Measurements from ENCODE around the gene SYMPK.
"Not testable (repeated sequence)": the region's sequence is repeated elsewhere in the genome, so short reads cannot be mapped to it uniquely, and the experiment has no call there.

Gene SYMPK

DNA sequence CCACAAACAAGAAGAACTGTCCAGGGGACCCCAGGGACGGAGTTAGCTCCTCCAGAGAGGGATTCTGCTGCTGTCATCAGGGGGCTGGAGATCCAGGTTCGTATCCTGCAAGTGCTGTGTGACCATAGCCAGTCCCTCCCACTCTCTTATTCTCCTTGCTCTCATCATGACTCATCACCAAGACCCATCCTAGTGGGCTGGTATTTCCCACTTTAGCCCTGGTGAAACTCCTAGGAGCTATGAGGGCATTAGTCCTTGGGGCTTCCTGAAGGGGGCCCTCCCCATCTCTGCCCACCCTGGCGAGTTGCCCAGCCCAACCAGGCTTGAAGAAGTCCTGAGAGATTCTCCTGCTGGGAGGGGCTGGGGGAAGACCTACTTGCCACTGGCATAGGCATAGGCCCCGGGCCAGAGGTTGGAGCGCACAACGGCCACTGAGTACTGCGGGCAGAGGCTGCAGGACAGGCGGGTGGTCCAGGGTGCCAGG, 62.8 kb downstream of the SYMPK start:
- DNase-seq, result no peak

DNA sequence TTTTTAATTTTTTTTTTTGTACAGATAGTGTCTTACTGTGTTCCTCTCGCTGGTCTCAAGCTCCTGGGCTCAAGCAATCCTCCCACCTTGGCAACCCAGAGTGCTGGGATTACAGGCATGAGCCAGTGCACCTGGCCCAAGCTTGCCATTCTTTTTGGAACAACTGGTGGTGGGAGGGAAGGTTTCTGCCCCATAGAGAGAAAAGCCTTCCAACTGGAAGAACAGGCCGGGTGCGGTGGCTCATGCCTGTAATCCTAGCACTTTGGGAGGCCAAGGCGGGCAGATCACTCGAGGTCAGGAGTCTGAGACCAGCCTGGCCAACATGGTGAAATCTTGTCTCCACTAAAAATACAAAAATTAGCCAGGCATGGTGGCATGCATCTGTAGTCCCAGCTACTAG, 63.4 kb downstream of the SYMPK start:
- not testable (repeated sequence) for DNase-seq

DNA sequence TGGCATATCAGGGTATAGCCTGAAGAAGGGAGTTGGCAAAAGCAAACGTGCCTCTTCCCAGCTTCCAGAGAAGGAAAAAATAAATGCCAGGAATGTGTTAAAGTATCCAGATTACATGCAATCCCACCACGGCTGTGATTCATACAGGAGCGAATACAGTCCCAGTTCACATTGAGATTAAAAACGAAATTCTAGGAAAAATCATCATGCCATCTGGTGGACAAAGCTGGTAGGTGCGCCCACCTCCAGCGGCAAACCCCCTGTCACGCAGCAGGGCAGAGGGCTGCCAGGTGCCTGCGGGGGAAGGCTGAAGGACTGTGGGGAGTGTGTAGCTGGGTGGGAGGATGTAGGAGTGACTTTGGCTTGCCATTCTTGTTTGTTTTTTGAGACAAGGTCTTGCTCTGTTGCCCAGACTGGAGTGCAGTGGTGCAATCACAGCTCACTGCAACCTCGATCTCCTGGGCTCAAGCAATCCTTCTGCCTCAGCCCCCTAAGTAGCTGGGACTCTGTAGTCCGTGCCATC, 63.9 kb downstream of the SYMPK start:
- DNase-seq, result peak; percentile 63

DNA sequence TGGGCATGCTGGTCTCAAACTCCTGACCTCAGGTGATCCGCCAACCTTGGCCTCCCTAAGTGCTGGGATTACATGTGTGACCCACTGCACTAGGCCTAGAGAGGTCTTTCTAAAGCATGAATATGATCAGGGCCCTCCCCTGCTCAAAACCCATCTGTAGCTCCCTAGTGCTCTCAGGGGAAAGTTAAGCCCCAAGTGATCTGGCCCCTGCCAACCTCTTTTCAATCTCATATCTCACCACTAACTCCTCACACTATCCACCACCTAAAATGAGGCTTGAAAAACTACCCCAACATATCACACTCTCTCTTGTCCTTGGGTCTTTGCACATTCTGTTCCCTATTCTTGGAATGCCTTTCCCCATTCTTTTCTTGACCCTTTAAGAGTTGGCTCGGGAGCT, 68.3 kb downstream of the SYMPK start:
- no peak for DNase-seq

DNA sequence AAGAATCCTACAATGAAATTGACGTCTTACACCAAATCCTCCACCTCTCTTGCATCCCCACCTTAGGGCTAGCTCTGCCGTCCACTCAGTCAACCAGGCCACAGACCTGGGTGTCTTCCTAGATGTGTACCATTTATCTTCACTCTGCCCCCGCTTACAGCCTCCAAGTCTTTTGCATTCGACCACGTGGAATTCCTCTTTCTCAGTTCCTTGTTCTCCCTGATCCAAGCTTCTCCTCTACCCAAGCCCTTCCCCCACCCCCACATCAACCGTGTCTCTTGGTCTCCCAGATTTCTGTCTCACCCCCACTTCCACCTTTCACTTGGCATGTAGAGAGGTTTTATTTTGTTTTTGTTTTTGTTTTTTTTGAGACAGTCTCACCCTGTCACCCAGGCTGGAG, 69.1 kb downstream of the SYMPK start:
- DNase-seq, result no peak

DNA sequence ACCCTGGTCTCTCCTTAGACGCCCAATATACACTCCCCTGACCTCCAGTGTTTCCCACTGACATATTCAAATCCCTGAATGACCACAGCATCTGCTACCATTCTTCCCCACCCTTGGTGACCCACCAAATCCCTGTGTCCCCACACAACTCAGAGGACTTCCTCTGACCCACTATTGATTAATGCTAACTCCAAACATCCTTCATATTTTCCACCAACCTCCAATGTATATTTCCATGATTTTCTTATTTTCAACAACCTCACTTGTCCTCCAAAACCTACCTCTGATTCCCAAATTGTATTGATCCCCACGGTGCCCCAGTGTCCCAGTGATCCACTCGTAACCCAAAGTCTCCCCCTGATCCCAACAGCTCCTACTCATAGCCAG, 69.8 kb downstream of the SYMPK start:
- DNase-seq, result no peak

DNA sequence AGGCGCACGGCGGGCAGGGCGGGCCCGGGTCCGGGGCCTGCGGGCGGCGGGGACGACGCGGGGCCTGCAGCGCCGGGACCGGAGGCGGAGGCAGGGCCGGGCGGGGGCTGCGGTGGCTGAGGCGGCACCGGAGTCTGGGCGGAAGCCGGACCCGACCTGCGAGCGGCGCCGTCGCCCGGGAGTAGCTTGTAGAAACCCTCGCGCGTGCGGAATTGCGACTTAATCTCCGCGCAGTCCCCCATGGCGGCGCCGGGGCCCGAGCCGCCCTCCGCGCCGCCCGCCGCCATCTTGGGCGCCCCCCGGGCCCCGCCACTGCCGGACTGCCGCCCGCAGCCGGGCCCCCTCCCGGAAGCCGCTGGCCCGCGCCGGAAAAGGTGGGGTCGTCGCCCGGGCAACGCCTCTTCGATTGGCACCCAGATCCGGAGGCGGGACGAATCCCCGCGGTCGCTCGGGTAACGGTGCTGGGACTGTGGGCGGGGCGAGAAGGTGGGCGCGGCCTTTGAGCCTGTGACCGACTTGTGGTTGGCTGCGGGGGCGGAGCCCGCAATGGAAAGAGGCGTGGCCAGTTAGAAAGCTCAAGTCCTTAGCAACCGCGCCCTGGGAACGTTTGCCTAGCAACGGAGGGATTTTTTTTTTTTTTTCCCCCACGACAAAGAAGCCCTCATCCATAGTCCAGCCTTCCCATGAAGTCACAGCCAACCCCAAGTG, 70.3 kb downstream of the SYMPK start, which contains the start of gene DMWD:
DMWD (minus strand) TSS at position 376 of the 708 bp plus-strand sequence; CDS start at position 287, 89 bp downstream.
- DNase-seq, result peak; percentile 97

DNA sequence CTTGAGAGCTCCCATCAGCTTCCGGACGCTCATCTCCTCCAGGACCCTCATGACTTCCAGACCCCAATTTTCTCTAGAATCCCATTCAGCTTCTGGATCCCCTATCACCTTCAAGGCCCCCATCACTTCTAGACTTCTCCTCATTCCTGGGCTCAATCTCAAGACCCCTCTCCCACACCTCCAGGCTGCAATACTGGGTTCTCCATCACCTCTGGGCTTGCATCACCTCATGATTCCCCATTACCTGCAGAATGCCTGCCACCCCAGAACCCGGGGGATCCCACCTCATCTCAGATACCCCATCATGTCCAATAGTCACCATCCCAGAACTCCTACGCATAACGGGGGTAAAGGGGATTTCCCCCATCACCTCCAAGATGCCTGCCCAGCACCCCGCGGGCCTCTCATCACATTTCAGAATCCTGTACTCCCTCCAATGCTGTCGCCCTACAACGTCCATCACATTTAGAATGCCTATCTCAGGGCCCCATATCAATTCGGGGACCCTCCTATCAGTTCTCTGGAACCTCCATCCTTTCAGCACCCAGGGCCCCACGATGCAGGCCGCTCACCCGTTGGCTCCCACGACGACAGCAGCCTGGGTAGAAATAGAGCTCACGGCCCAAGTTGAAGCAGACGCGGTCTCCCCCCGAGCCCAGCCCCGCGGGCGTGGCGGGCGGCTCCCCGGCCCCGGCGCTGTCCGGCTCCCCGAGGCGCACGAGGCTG, 71.0 kb downstream of the SYMPK start:
- no peak for DNase-seq

DNA sequence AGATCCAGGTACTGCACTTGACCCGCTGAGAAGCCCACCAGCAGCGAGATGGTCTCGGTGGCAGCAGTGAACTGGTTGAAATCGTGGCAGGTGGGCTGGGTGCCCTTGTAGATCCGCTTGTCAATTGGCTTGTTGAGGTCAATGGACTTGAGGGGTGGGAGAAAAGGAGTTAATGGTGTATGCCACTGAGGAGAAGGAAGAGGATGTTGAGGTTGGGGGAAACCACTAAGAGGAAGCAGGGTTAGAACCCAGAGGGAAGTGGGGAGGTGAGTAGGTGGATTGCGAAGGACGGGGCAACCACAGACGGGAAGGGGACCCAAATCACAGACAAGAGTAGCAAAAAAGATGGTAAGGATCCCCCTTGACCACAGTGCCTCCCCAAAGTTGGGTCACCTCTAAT, 72.0 kb downstream of the SYMPK start:
- DNase-seq, result no peak

DNA sequence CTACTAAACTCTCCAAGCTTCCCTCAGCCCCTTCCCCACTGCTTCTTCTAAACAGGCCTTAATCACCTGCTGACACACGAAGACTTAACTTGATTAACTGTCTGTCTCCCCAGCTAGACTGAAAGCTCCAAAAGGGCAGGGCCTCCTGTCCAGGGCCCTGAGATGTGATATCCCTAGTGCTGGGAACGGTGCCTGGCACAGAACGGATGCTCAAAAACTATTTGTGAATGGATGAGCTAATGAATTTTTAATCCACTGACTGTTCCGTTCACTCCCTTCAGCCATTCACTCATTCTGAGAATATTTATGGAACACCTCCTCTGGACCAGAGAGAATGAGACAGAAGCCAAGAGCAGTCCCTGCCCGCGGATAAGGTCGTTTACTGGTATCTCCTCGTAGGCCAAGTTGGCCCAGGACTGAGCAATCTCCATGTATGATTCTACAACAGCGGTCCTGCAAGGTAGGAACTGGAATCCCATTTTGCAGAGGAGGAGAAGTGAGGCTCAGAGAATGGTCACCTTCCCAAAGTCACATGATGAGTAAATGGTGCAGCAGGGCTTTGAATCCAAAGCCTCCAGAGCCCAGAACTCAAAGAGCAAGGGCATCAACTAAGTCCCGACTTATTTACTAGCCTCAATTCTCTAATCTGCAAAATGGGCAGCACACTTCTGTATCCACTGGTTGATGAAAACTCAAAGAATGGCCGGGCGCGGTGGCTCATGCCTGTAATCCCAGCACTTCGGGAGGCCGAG, 73.7 kb downstream of the SYMPK start:
- no peak for DNase-seq

DNA sequence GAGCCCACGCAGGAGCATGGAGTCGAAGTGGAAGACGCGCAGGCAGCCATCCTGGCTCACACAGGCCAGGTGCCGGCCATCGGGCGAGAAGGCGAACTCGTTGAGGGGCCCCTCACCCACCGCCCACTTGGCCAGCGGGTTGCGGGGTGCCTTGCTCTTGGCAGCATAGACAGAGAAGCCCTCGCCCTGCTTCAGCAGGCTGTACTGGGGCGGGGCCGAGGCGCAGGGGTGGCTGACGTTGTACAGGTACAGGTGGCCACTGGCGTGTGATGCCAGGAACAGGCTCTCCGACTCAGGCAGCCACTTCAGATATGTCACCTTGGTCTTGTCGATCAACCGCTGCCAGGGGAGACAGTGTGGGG, 76.4 kb downstream of the SYMPK start:
- no peak for DNase-seq

DNA sequence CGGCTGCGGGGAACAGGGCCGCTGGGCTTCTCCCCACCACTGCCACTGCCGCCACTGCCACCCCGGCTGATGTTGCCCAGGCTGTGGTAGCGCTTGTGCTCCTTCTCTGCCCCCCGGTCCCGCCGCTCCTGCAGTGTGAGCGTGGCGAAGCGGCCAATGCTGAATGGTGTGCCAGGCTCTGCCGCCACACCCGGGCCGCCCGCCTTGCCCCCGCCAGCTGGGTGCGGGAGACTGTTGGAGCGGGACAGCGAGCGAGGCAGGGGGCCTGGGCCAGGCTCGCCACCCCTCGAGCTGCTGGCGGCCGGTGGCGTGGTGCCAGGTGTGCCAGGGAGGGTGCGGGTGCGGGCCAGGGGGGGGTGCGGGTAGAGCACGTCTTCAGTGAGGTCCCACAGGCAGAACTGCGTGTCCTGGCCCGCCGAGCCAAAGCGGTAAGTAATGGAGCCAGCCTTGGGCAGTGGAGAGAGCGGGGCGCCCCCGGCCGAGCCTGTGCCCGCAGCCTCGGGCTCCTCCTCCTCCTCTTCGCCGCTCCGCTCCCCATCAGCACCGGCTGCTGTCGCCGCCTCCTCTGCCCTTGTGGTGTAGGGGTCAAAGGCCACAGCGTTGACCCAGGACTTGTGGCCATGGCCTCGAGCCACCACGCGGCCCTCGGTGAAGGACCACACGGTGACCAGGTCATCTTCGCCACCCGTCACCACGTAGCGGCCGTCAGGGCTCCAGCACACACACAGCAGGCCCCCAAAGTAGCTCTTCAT, 77.0 kb downstream of the SYMPK start:
- no peak for DNase-seq

DNA sequence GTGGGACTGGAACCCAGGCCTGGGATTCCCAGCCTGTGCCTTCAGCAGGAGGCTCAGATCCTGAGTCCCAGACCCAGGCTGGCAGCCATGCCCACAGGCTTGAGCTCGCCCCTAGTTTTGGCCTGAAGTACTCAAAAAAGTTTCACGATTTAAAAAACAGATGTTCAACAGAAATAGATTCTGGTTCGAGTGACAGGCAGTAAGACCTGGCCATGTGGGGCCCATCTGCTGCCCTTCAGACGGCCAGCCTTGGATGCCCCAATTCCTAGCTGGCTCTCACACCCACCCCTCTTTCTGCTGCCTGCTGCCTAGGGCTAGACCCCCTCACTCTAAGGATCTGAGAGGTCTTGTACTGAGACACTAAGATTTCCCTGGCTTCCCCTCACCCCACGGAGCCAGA, 77.8 kb downstream of the SYMPK start:
- no peak for DNase-seq

DNA sequence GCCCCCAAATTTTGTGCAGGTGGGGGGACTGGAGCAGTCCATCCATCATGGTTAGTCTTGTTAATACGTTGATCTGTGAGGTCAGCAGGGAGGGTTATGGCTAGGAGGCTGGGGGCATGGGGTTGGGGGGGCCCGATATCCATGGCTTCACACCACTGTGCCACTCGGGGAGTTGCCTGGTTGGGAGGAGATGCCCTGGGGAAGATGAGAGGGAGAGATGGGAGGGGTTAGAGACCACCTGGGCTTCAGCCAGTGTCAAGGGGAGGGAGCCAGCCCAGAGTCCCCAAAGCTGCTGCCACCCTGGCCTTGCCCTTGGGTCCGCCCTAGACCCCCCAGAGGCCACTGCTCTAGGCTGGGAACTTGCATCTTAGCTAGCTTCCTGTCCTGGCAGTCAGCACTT, 78.9 kb downstream of the SYMPK start:
- no peak for DNase-seq

DNA sequence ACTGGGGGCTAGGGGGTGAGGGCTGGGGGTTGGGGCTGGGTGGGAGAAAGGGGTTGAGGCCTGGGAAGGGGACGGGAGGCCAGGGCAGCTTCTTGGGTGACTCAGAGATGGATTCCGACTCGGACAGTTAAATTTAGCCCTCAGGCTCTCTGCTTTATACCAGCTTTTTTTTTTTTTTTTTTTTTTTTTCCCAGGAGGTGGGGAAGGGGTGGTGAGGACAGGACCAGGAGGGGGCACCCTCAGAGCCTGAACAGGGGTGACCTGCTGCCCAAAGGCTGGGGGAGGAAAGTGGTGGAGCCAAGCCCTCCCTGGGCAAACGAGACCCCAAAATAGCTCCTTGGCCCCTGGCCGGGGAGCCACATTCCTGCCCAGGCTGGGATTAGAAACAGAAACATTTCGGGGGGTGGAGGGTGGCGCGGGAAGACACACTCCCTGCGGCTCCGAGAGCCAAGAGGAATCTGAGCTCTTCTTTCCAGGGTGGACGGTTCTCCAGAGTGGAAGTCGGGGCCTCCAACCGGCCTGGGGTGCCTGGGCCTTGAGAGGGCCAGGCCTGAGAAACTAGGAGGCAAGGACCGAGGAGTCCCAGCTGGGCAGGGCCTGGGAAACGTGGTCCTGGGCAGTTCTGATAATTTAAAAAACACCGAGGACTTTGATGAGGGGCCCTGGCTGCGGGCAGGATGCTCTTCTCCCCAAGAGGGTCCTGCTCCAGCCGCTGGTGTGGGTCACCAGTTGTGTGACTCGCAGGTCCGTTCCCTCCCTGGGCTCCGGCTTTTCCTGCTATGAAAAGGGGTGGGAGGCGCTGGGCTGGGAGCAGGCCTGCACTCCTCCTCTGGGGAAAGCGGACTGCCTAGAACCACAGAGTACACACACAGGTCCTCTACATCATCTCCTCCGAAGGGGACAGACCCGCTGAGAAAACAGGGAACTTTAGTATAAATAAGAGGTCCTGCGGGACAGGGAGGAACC, 79.8 kb downstream of the SYMPK start:
- DNase-seq, result no peak

DNA sequence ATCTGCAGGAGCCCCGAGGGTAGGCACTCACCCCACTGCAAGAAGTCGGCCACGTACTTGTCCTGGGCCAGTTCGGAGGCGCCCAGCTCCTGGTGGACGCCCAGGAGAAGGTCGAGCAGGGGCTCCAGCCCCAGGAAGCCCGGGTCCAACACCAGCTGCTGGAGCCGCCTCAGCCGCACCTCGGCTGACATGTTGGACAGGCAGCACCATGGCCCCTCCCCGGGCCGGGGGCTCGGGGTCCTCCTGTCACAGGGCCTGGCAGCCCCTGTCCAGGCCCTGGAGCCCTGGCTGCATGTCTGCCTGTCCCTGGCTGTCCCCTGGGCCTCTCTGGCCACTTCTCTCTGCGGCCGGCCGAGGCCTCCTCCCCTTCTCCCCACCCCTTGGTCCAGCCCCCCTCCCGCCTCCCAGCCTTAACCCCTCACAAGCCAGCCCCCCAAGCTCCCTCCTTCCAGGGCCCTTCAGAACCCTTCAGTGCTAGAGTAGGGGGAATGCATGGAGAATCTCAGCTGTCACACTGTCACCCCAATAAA, 80.7 kb downstream of the SYMPK start, which contains the start of gene DMPK:
DMPK (minus strand) TSS at position 329 of the 530 bp plus-strand sequence; CDS start at position 191, 138 bp downstream.
- no peak for DNase-seq

DNA sequence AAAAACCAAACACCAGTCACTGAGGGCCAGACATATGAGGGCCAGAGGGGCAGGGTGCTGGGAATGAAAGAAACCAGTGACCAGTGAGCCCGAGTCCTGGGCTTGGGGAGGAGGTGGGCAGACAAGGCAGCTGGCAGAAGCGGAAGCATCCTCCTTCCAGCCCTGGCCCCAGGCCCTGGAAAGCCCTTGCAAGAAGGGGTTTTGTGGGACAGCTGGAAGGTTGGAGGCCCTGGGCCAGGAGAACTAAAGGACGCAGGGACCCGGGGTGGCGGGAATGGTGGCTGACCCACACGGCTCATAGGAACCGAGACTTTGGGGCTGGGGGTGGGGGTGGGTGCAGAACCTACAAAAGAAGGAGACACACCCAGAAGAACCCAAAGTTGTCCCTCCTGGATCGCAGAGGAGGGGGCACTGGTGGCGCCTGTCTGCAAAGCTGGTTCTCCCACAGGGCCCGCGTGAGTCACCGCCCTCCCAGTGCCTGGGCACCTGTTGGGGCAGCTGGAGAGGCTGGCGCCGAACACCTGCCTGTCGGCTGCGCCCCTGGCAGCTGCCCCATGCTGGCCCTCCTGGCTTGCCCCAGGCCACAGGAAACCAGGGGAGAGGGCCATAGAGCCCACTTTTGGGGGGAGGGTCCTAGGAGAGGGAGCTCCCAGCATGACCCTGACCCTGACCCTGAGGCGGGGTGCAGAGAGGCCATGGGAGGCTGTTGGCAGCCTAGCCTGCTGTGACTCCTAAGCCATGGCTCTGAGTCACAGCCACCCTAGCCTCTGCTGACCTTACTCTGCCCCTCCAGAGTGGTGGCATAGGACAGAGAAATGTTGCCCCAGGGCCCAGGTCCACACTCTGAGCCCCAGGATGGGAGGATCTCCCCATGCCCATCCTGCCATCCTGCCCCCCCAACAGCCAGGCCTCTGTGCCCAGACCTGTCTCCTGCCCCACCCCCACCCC, 81.5 kb downstream of the SYMPK start:
- DNase-seq, result peak; percentile 16

DNA sequence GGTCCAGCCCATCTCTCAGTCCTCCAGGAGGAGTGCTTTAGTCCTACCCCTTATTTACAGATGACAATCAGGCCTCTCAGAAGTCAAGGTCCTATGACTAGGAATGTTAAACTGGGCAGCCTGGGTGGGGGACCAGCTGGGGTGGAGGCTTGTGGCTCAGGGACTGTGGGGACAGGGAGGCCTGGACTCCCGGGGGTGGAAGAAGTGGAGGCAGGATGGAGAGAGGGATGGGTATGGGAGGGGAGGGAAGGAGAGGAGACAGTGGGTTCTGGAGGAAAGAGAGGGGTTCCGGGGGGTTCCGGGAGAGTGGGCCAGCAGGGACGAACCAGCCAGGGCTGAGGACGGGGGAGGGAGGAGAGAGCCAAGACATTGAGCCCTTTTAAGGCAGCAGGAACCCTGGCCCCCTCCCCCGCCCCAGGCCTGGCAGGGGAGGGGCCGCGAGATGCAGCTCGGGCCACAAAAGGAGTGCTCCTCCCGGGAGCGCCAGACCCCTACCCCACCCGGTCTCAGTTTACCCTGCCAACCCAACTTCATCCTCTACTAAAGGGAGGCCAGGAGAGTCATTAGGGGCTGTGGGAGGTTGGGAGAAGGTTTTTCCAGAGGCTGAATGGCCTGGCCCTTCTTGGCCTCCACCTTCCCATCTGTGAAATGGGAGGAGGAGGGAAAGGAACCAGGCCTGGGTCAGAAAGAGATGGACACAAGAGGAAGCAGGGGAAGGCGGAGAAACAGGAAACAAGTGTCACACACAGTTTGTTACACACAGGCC, 82.3 kb downstream of the SYMPK start:
- DNase-seq, result no peak

DNA sequence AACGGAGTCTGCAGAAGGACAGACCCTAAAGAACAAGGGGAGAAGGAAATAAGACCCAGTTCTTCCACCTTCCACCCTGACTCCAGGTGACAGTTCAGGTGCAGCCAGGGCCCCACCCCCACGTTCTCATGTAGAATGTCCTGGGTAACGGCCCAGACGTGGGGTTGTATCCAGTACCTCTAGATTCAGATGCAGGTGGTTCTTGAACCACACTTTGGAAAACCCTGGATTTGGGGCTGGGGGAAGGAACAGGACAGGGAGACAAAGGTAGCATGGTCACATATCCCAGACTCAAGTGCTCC, 82.8 kb downstream of the SYMPK start:
- DNase-seq, result no peak

Measured in NCI-H1694 treated with DMSO at 0.1 percent for 48 hours (cell line).